ENCODE data around the gene CNTFR. TPM values are rescaled to one million over a fixed set of nuclear protein-coding genes. Genes with fewer than 3 reads are reported as not detected.
A peak's percentile ranks its signal among the peaks of the same experiment; 100 is the strongest.

Gene CNTFR
- total RNA-seq, 3 donors from 2014 or later = 11.3 to 103 (median 15.4) TPM

DNA sequence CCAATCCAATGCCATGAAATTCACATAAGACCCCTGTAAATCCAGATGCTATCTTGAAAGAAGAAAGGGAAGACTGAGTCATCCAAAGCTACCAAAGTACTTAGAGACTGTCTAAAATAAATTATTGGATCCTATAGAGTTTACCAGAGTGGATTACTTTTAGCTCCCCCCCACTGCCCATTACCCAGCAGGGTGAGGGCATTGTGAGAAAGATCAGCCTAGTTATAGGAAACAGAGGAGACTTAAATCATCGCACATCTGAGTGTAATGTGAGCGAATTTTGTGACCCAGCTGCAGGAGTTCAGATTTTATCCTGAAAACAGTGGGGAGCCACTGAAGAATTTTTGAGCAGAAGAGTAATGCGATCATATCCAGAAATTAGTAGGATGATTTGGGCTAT, 65.2 kb downstream of the CNTFR start:
- H3K27ac ChIP-seq = no peak overlapping the region
- H3K4me1 ChIP-seq = no peaks in the 10 kb centered on the region
- TF ChIP-seq, protein P1, sequence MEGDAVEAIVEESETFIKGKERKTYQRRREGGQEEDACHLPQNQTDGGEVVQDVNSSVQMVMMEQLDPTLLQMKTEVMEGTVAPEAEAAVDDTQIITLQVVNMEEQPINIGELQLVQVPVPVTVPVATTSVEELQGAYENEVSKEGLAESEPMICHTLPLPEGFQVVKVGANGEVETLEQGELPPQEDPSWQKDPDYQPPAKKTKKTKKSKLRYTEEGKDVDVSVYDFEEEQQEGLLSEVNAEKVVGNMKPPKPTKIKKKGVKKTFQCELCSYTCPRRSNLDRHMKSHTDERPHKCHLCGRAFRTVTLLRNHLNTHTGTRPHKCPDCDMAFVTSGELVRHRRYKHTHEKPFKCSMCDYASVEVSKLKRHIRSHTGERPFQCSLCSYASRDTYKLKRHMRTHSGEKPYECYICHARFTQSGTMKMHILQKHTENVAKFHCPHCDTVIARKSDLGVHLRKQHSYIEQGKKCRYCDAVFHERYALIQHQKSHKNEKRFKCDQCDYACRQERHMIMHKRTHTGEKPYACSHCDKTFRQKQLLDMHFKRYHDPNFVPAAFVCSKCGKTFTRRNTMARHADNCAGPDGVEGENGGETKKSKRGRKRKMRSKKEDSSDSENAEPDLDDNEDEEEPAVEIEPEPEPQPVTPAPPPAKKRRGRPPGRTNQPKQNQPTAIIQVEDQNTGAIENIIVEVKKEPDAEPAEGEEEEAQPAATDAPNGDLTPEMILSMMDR (IDR thresholded peaks at IDR 0.05) = no peak
- TF ChIP-seq POLR2AphosphoS5 (IDR thresholded peaks at IDR 0.05) (no peak), POLR2A (IDR thresholded peaks at IDR 0.05) (no peak)
- no peaks in the 10 kb centered on the region for H3K27me3 ChIP-seq
- no peaks in the 10 kb centered on the region for H3K9me3 ChIP-seq
- no peaks in the 10 kb centered on the region for H3K36me3 ChIP-seq
- DNase-seq (ENCODE audit: low spot score in 2 of 2) = no peak
- intact Hi-C loops (cut with DNase I; ENCODE audit: low total_unique reads) = no loop called here
- no peak overlapping the region for H3K4me3 ChIP-seq

DNA sequence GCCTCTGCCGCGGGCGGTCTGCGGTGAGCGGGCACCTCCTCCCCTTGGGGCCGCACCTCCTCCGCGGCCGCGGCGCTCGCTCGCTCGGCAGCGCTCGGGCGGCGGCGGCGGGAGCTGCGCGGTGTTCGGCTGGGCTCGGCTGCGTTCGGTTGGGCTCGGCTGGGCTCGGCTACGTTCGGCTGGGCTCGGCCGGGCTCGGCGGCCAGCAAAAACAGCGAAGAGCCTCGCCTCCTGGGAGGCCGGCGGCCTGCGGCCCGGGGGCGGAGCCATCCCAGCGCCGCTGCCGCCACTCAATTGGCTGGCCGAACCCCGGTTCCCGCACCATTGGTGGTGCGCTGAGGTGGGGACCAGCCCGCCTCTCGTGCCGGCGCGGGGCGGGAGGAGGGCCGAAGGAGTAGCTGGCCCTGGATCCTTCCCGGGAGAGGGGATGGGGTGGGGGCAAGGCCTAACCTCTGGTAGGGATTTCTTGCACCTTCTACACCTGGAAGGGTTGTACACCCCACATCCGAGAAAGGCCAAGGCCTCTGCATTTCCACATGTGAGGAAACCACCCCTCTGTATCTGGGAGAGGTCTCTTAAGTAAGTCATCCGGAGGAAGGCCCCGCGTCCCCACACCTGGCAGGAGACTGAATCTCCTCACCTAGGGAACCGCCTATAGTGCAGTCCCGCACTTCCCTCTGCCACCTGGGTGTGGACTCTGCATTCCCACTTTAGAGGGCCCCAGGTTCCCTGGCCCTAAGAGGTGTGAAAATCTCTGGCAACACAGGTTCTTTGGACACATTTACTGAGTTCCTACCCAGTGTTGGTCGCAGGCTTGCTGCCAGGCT, 66.3 kb downstream of the CNTFR start, which contains the start of gene ENHO:
ENHO (minus strand) TSS at position 20 of the 827 bp plus-strand sequence. CDS start 1,295 bp downstream, outside the sequence.
- Histone ChIP-seq H3K27me3 (no peaks in the 10 kb centered on the region), H3K27ac (peak within 1 kb of the TSS in 1 of 2 donors; percentile 26), H3K4me3 (peak within 1 kb of the TSS; percentile 38 to 65 (median 56)), H3K9me3 (no peaks in the 10 kb centered on the region), H3K36me3 (no peaks in the 10 kb centered on the region), H3K4me1 (no peaks in the 10 kb centered on the region)
- peak; percentile 79 to 89 for DNase-seq (ENCODE audit: low spot score in 2 of 2)
- intact Hi-C loops (cut with DNase I; ENCODE audit: low total_unique reads) = no loop called here
- no peak for TF ChIP-seq POLR2AphosphoS5 (IDR thresholded peaks at IDR 0.05)
- TF ChIP-seq, protein P1 (IDR thresholded peaks at IDR 0.05) = no peak
- TF ChIP-seq POLR2A (IDR thresholded peaks at IDR 0.05) = no peak

DNA sequence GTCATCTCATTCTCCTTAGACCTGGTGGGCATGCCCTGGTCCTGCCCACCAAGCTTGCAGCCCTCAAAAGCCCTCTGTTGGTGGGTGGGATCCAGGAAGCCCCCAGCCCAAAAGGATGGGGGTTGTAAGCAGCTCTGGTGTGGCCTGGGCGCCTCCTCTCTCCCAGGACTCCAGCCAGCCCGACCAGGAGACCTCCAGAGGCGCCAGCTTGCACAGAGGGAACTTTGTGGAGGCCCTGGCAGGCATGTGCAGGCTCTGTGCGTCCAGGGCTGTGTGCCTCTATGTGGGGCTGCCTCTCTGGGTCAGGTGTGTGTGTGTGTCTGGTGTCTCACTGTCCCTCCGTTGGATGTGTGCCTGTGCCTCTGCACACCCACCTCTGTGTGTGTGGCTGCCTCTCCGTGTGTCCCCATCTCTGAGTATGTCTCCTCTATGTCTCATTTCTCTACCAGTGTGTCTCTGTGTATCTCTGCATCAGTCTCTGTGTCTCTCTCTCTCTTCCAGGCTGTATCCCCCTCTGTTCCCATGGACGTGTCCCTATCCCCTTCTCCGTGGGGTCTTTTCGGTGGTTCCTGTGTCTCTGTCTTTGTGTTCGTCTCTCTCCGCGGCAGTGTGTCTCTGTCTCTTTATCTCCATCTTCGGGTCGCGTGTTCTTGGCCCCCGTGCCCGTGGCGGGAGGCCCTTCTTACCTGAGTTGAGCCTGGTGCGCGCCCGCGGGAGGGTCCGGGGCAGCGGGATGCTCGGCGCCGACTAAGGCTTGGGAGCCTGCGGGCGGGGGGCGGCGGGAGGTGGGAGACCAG, 67.2 kb downstream of the CNTFR start:
- Histone ChIP-seq H3K4me1 (no peaks in the 10 kb centered on the region), H3K27ac (peak overlapping the region in 1 of 2 donors; percentile 26)
- TF ChIP-seq POLR2A (IDR thresholded peaks at IDR 0.05) (no peak), POLR2AphosphoS5 (IDR thresholded peaks at IDR 0.05) (no peak)
- TF ChIP-seq, protein P1 (IDR thresholded peaks at IDR 0.05) = no peak

DNA sequence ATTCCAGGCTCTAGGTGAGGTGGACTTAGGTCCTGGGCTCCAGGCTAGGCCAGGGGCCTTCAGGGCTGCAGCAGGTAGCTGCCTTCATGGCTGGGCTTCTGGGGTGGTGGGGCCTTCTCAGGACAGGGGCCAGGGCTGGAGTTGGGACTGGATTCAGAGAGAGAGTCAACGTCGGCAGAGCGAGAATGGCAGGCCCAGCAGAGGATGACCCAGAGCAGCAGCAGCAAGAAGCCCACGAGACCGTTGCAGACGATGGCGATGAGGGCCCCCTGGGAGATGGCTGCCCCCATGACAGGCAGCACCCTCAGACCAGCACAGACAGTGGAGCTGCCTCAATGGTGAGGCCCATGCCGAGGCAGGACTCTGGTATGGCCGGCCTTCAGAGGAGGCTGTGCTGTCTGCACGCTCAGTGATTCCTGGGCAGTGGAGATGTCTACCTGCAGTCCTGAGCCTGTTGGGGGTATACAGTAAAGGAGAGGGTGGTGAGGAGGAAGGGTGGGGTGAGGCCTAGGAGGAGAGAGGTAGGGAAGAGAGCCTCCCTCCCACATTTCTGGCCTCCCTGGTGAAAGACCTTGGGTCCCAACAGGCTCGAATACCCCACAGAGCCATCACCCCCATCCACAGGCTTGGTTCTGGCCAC, 68.0 kb downstream of the CNTFR start:
- Histone ChIP-seq H3K27ac (no peak overlapping the region), H3K36me3 (no peaks in the 10 kb centered on the region), H3K9me3 (no peaks in the 10 kb centered on the region), H3K4me1 (no peaks in the 10 kb centered on the region), H3K27me3 (no peaks in the 10 kb centered on the region), H3K4me3 (no peak overlapping the region)
- TF ChIP-seq POLR2AphosphoS5 (IDR thresholded peaks at IDR 0.05) = no peak
- TF ChIP-seq, protein P1 (IDR thresholded peaks at IDR 0.05) = no peak
- TF ChIP-seq POLR2A (IDR thresholded peaks at IDR 0.05) = no peak
- intact Hi-C loops (cut with DNase I; ENCODE audit: low total_unique reads) = no loop called here
- no peak for DNase-seq (ENCODE audit: low spot score in 2 of 2)

More for the DNA sequence above, 67.2 kb downstream of the CNTFR start:
- H3K4me3 ChIP-seq = peak overlapping the region; percentile 38 to 65 (median 56)
- intact Hi-C loops (cut with DNase I; ENCODE audit: low total_unique reads) = no loop called here
- DNase-seq (ENCODE audit: low spot score in 2 of 2) = no peak
- H3K36me3 ChIP-seq = no peaks in the 10 kb centered on the region
- no peaks in the 10 kb centered on the region for H3K9me3 ChIP-seq
- H3K27me3 ChIP-seq = no peaks in the 10 kb centered on the region
